ENCODE results near the gene MDFIC2. TPM values are rescaled to one million over a fixed set of nuclear protein-coding genes. Genes with fewer than 3 reads are reported as not detected.

MDFIC2 gene
- not detected for total RNA-seq

DNA sequence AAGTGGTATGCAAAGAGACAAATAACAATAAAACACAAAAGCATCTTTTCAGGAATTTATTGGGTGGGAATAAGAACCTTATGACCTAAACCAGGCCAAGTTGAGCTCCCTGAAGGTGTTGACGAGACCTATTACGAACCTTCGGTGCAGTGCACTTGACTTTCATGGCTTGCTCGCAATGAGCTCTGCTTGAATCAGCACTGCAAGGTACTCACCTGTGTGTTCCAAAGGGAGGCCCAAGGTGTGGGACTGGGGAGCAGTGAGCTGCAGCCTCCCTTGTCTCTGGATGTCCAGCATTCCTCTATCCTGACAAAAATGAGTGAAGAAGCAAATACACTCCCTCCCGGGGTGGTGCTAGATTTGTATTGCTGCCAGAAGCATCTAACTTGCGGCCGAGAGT is at the start of gene MDFIC2:
TSS of gene MDFIC2 (minus strand) at position 303 of the 400 bp plus-strand sequence. CDS start 665 bp downstream, outside the sequence.
- H3K9me3 ChIP-seq: no peaks in the 10 kb centered on the region
- H3K27me3 ChIP-seq: no peaks in the 10 kb centered on the region
- no peak for TF ChIP-seq POLR2A (IDR thresholded peaks at IDR 0.05)
- TF ChIP-seq POLR2AphosphoS5 (IDR thresholded peaks at IDR 0.05; ENCODE audit: insufficient read depth in 1 of 2, low read depth in 1 of 2): no peak
- TF ChIP-seq, protein P1, sequence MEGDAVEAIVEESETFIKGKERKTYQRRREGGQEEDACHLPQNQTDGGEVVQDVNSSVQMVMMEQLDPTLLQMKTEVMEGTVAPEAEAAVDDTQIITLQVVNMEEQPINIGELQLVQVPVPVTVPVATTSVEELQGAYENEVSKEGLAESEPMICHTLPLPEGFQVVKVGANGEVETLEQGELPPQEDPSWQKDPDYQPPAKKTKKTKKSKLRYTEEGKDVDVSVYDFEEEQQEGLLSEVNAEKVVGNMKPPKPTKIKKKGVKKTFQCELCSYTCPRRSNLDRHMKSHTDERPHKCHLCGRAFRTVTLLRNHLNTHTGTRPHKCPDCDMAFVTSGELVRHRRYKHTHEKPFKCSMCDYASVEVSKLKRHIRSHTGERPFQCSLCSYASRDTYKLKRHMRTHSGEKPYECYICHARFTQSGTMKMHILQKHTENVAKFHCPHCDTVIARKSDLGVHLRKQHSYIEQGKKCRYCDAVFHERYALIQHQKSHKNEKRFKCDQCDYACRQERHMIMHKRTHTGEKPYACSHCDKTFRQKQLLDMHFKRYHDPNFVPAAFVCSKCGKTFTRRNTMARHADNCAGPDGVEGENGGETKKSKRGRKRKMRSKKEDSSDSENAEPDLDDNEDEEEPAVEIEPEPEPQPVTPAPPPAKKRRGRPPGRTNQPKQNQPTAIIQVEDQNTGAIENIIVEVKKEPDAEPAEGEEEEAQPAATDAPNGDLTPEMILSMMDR (IDR thresholded peaks at IDR 0.05): no peak
- H3K27ac ChIP-seq: no peak within 1 kb of the TSS
- H3K36me3 ChIP-seq: no peaks in the 10 kb centered on the region
- no peaks in the 10 kb centered on the region for H3K4me1 ChIP-seq
- intact Hi-C loops (cut with DNase I): no loop called here
- H3K4me3 ChIP-seq: no peak within 1 kb of the TSS
- DNase-seq (ENCODE audit: extremely low spot score in 2 of 2): no peak

DNA sequence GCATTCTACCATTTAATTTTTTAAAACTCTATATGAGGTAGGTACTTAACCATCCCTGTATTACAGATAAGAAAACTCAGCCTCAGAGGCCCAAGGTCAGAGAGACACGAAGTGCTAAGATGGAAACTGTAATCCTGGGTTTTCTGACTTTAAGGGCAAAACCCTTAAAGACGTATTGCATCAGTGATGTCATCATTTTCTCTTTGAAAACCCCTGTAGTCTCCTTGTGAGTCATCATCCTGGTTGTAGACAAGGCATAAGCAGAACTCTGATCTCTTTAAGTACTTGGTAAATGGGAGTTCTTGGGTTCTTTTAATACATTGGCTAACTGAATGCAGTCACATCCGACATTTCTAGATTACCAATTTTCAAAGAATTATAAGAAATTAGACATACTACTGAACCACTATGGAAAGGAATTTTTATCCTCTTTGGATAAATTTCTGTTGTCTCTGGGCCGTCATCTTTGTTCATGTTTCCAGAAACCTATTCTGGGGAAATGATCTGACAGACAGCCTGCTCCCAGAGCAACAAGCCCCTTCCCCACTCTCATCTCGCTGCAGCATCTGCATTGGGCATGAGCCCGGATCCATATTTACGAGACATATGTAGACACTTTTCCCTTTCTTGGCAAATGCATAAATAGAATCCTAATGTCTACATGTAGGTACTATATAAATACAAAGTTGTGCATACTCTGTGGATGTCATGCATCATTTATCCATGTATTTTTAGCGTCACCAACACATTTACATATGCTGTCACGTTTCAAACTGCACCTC is 48.7 kb upstream of the MDFIC2 start:
- H3K4me3 ChIP-seq: no peak overlapping the region
- no peak overlapping the region for H3K27ac ChIP-seq
- no peak for DNase-seq (ENCODE audit: extremely low spot score in 2 of 2)
- no peaks in the 10 kb centered on the region for H3K9me3 ChIP-seq
- H3K27me3 ChIP-seq: no peaks in the 10 kb centered on the region
- intact Hi-C loops (cut with DNase I): no loop called here
- no peaks in the 10 kb centered on the region for H3K36me3 ChIP-seq
- no peaks in the 10 kb centered on the region for H3K4me1 ChIP-seq
- no peak for TF ChIP-seq POLR2AphosphoS5 (IDR thresholded peaks at IDR 0.05; ENCODE audit: insufficient read depth in 1 of 2, low read depth in 1 of 2)
- TF ChIP-seq, protein P1 (IDR thresholded peaks at IDR 0.05): no peak
- TF ChIP-seq POLR2A (IDR thresholded peaks at IDR 0.05): no peak

DNA sequence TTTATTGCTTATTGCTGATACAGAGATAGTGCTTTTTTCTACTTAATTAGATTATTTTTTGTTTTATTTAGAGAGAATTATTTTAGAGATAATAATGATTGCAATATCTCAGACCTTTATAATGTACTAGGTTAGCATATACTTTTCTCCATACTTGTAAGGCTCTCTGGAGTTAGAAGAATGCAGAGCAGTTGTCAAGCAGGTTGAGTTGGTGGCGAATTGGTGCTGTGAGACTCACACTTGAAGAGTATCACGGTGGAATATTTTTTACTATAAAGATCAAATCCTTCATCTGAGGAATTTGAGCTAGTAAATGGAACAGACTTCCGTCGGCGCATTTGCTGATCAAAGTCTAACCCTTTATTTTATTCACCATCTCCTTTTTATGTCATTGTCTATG is 47.3 kb upstream of the MDFIC2 start:
- intact Hi-C loops (cut with DNase I): no loop called here
- H3K4me3 ChIP-seq: no peak overlapping the region
- no peak overlapping the region for H3K27ac ChIP-seq
- H3K36me3 ChIP-seq: no peaks in the 10 kb centered on the region
- no peak for DNase-seq (ENCODE audit: extremely low spot score in 2 of 2)
- no peaks in the 10 kb centered on the region for H3K4me1 ChIP-seq
- H3K27me3 ChIP-seq: no peaks in the 10 kb centered on the region
- H3K9me3 ChIP-seq: no peaks in the 10 kb centered on the region
- no peak for TF ChIP-seq POLR2AphosphoS5 (IDR thresholded peaks at IDR 0.05; ENCODE audit: insufficient read depth in 1 of 2, low read depth in 1 of 2)
- no peak for TF ChIP-seq POLR2A (IDR thresholded peaks at IDR 0.05)
- TF ChIP-seq, protein P1 (IDR thresholded peaks at IDR 0.05): no peak

DNA sequence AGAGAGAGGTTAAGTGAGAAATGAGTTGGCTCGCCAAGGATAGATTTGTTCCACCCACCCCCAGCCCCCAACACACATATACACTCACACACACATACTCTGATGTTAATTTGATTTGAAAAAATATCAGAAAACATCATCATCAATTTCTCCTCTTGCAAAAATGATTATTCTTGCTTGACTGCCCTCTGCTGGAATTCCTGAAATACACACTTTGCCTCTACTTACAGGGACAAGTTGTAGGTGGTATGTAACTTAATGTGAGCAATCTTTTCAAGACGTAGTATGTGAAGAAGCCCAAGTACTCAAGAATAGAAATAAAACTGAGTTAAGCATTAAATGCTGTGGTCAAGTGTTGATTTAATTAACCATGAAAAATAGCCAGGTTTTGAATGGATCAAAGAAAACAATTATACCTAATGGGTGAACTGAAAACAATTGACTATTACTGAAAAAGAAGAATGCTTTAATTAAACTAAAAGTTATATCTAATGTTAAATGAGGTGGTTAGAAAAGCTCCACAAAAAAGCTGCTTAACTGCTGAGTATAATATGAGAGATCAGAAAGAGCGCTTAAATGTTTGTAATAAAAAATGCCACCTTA is 46.6 kb upstream of the MDFIC2 start:
- no peaks in the 10 kb centered on the region for H3K9me3 ChIP-seq
- intact Hi-C loops (cut with DNase I): no loop called here

More for the DNA sequence above, 46.6 kb upstream of the MDFIC2 start:
- Histone ChIP-seq H3K27me3 (no peaks in the 10 kb centered on the region), H3K27ac (no peak overlapping the region), H3K4me3 (no peak overlapping the region), H3K4me1 (no peaks in the 10 kb centered on the region), H3K36me3 (no peaks in the 10 kb centered on the region)
- TF ChIP-seq, protein P1 (IDR thresholded peaks at IDR 0.05): no peak
- TF ChIP-seq POLR2AphosphoS5 (IDR thresholded peaks at IDR 0.05; ENCODE audit: insufficient read depth in 1 of 2, low read depth in 1 of 2): no peak
- no peak for TF ChIP-seq POLR2A (IDR thresholded peaks at IDR 0.05)
- DNase-seq (ENCODE audit: extremely low spot score in 2 of 2): no peak

Data from vagina (tissue), 2 donors.